ENCODE data around the gene SLC20A1.
A peak's percentile ranks its signal among the peaks of the same experiment; 100 is the strongest.
"Not testable (repeated sequence)": the region's sequence is repeated elsewhere in the genome, so short reads cannot be mapped to it uniquely, and the experiment has no call there.

Gene SLC20A1

DNA sequence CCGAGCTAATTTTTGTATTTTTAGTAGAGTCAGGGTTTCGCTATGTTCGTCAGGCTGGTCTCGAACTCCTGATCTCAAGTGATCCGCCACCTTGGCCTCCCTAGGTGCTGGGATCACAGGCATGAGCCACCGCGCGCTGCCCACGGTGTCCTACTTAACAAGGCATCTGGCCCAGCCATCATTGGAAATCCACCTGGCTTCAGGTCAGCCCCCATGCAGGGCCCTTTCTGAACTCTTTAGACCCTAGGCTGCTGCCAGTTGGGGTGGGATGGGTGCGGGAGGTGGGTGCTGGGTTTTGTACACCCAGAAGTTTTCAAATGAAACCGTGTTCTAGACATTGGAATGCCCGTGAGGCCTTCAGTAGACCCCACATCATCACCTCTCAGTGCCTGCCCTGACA is 48.4 kb downstream of the SLC20A1 start:
- no peak for DNase-seq (ENCODE audit: low spot score in 2 of 2)
- ATAC-seq (replicated peaks; ENCODE audit: extremely low read depth, poor library complexity, severe bottlenecking) = no peak
- no peak overlapping the region for H3K4me3 Mint-ChIP-seq
- peaks cover 32% of the 10 kb centered on the region for H3K4me1 Mint-ChIP-seq
- H3K9me3 Mint-ChIP-seq = no peaks in the 10 kb centered on the region
- peaks cover 2% of the 10 kb centered on the region for H3K36me3 Mint-ChIP-seq (ENCODE audit: insufficient read depth)
- H3K27ac Mint-ChIP-seq (ENCODE audit: low read depth) = no peak overlapping the region
- no peaks in the 10 kb centered on the region for H3K27me3 Mint-ChIP-seq

DNA sequence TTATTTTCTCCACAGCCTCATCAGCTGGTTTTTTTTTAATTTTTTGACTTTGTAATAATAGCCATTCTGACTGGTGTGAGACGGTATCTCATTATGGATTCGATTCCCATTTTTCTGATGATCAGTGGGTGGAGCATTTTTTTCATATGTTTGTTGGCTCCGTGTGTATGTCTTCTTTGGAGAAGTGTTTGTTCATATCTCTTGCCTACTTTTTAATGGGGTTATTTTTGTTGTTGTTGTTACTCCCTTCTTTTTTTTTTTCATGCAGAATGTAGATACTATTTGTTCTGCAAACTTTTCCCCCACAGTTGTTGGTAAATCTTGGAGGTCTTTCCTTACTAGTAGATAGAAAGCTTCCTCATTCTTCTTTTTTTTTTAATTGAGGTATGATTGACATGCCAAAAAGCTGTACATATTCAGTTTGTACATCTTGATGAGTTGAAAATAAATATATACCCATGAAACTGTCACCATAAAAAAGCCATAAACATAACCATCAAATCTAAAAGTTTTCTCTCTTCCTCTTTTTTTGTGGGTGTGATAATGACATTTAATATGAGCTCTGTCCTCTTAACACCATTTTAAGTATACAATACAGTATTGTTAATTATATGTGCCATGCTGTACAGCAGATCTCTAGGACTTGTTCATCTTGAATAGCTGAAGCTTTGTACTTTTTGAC is 53.2 kb downstream of the SLC20A1 start:
- H3K4me1 Mint-ChIP-seq = no peaks in the 10 kb centered on the region
- H3K27ac Mint-ChIP-seq (ENCODE audit: low read depth) = no peak overlapping the region
- no peaks in the 10 kb centered on the region for H3K9me3 Mint-ChIP-seq
- H3K36me3 Mint-ChIP-seq (ENCODE audit: insufficient read depth) = no peaks in the 10 kb centered on the region
- ATAC-seq (replicated peaks; ENCODE audit: extremely low read depth, poor library complexity, severe bottlenecking) = no peak
- H3K4me3 Mint-ChIP-seq = no peak overlapping the region
- no peaks in the 10 kb centered on the region for H3K27me3 Mint-ChIP-seq
- no peak for DNase-seq (ENCODE audit: low spot score in 2 of 2)

DNA sequence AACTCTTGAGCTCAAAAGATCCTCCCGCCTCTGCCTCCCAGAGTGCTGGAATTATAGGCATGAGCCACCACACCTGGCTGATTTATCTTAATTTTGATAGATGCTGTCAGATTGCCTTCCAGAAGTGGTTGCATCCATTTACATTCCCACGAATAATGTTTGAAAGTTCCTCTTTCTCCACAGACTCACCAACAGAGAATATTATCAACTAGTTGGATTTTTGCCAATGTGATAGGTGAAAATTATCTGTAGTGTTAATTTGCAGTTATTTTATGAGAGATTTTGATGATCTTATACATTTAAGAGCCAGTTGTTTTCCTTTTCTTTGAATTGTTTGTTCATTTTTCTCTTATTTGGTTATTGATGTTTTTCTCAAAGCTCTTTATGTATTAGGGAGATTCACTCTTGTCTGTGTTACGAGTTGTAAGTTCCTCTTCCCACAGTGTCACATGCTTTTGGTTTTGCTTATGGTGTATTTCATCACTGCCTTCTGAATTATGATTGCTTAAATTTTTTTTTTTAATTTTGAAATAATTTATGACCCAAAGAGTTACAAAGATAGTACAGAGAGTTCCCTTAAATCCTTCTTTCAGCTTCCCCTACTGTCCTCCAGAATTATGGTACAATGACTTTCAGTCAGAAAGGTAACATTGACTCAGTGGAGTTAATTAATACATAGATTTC is 54.4 kb downstream of the SLC20A1 start:
- no peak for DNase-seq (ENCODE audit: low spot score in 2 of 2)

DNA sequence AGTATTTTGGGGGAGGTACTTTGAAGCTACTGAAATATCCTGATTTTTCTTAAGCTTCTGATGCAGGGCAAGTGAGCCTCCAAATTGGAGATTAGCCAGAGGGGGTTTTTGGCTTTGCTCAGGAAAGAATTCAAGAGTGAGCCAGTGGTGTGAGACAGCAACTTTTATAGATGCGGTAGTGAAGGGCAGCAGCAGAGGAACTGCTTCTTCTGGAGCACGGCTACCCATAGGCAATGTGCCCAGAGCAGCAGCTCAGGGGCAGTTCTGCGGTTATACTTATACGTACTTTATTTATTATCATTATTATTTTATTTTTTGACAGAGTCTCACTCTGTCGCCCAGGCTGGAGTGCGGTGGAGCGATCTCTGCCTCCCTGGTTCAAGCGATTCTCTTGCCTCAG is 55.3 kb downstream of the SLC20A1 start:
- Mint-ChIP-seq H3K27me3 (no peaks in the 10 kb centered on the region), H3K4me3 (no peak overlapping the region), H3K9me3 (no peaks in the 10 kb centered on the region), H3K36me3 (ENCODE audit: insufficient read depth) (no peaks in the 10 kb centered on the region), H3K27ac (ENCODE audit: low read depth) (peak overlapping the region; percentile 35), H3K4me1 (peaks cover 9% of the 10 kb centered on the region)
- no peak for DNase-seq (ENCODE audit: low spot score in 2 of 2)
- no peak for ATAC-seq (replicated peaks; ENCODE audit: extremely low read depth, poor library complexity, severe bottlenecking)

More for the DNA sequence above, 54.4 kb downstream of the SLC20A1 start:
- no peaks in the 10 kb centered on the region for H3K4me1 Mint-ChIP-seq
- H3K9me3 Mint-ChIP-seq = no peaks in the 10 kb centered on the region
- no peak overlapping the region for H3K27ac Mint-ChIP-seq (ENCODE audit: low read depth)
- no peak overlapping the region for H3K4me3 Mint-ChIP-seq
- no peak for ATAC-seq (replicated peaks; ENCODE audit: extremely low read depth, poor library complexity, severe bottlenecking)
- H3K27me3 Mint-ChIP-seq = no peaks in the 10 kb centered on the region
- H3K36me3 Mint-ChIP-seq (ENCODE audit: insufficient read depth) = no peaks in the 10 kb centered on the region

DNA sequence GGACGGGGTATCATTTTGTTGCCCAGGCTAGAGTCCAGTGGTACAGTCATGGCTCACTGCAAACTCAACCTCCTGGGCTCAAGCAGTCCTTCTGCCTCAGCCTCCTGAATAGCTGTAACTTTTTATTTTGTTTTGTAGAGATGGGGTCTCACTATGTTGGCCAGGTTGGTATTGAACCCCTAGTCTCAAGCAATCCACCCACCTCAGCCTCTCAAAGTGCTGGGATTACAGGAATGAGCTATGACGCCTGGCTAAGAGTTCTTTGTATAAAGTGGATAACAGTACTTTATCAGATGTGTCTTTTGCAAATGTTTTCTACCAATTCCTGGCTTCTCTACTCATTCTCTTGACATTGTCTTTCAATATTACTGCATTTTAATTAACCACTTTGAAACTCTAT is 57.9 kb downstream of the SLC20A1 start:
- no peaks in the 10 kb centered on the region for H3K9me3 Mint-ChIP-seq
- no peak for DNase-seq (ENCODE audit: low spot score in 2 of 2)
- H3K27me3 Mint-ChIP-seq = no peaks in the 10 kb centered on the region
- H3K4me3 Mint-ChIP-seq = no peak overlapping the region
- no peak for ATAC-seq (replicated peaks; ENCODE audit: extremely low read depth, poor library complexity, severe bottlenecking)
- H3K27ac Mint-ChIP-seq (ENCODE audit: low read depth) = no peak overlapping the region
- H3K4me1 Mint-ChIP-seq = peaks cover 28% of the 10 kb centered on the region
- peaks cover 4% of the 10 kb centered on the region for H3K36me3 Mint-ChIP-seq (ENCODE audit: insufficient read depth)

DNA sequence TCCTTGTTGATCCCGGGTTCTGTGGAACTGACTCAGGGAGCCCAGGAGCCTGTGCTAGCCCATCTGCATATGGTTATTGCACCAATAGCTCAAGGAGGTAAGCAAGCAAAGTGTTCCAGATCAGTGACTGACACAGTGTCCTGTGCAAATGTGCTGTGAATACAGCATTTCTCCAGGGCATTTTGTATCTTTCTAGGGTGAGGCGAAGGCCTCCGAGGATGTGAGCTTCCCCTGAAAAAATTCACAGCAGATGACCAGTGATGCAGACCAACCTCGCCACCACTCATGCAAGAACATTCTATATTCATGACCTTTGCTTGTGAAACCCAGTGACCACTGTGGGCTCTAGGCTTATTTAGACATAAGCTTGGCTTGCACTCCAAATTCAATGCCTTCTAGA is 59.8 kb downstream of the SLC20A1 start:
- Mint-ChIP-seq H3K36me3 (ENCODE audit: insufficient read depth) (peaks cover 4% of the 10 kb centered on the region), H3K4me1 (peaks cover 28% of the 10 kb centered on the region), H3K27me3 (no peaks in the 10 kb centered on the region), H3K9me3 (no peaks in the 10 kb centered on the region), H3K4me3 (no peak overlapping the region), H3K27ac (ENCODE audit: low read depth) (no peak overlapping the region)
- ATAC-seq (replicated peaks; ENCODE audit: extremely low read depth, poor library complexity, severe bottlenecking) = no peak
- no peak for DNase-seq (ENCODE audit: low spot score in 2 of 2)

DNA sequence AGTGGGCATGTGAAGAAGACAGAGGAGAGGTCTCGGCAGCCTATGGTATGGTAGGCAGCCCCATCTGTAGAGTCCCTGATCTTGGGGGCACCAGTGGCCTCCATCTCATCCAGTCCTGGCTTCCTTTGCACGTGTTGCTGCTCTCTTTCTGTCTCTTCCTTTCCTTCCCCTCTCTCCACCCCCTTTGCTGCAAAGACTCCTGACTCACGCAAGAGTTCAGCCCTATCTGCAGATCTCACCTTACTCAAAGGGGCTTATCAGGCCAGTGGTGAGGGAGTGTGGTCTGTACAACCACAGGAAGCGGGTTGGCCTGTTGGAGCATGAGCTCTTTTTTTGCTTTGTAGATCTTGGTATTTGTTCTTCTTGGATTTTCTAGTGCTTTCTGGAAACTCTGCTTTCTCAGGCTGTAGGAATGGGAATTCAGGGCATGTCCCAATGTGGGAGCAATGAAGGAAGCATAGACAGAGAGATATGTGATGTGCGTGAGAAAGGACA is 60.5 kb downstream of the SLC20A1 start:
- peaks cover 28% of the 10 kb centered on the region for H3K4me1 Mint-ChIP-seq
- peak overlapping the region; percentile 41 for H3K4me3 Mint-ChIP-seq
- ATAC-seq (replicated peaks; ENCODE audit: extremely low read depth, poor library complexity, severe bottlenecking) (peak; percentile 95), DNase-seq (ENCODE audit: low spot score in 2 of 2) (peak; percentile 33)
- no peak overlapping the region for H3K27ac Mint-ChIP-seq (ENCODE audit: low read depth)
- H3K27me3 Mint-ChIP-seq = no peaks in the 10 kb centered on the region
- H3K36me3 Mint-ChIP-seq (ENCODE audit: insufficient read depth) = peaks cover 4% of the 10 kb centered on the region
- H3K9me3 Mint-ChIP-seq = no peaks in the 10 kb centered on the region

DNA sequence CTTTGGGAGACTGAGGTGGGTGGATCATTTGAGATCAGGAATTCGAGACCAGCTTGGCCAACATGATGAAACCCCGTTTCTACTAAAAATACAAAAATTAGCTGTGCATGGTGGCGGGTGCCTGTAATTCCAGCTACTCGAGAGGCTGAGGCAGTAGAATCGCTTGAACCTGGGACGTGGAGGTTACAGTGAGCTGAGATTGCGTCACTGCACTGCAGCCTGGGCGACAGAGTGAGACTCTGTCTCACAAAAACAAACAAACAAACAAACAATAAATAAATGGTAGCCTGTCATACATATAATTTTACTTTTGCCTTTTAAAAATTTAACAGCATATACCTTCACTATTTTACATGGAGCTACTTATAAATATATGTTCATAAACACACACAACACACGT is 61.2 kb downstream of the SLC20A1 start:
- H3K27ac Mint-ChIP-seq (ENCODE audit: low read depth); H3K4me3 Mint-ChIP-seq; ATAC-seq (replicated peaks; ENCODE audit: extremely low read depth, poor library complexity, severe bottlenecking); H3K9me3 Mint-ChIP-seq; H3K36me3 Mint-ChIP-seq (ENCODE audit: insufficient read depth); DNase-seq (ENCODE audit: low spot score in 2 of 2); H3K27me3 Mint-ChIP-seq: not testable (repeated sequence)
- peaks cover 28% of the 10 kb centered on the region for H3K4me1 Mint-ChIP-seq

DNA sequence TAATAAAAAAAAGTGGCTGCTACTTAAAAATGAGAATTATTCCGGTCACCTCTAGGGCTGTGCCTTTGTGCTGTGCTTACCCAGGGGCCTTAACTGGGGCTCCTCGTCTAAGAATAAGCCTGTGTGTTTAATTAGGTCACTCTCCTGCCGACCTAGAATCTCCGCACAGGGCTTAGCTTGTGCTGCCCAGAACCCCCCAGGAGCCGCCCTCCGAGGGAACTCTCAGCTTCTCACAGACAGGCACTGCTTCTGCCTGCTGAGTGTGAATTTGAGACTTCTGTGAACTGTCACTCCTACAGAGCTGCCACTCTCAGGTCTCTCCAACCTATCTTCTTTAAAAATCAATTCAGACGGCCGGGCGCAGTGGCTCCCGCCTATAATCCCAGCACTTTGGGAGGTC is 63.2 kb downstream of the SLC20A1 start:
- Mint-ChIP-seq H3K9me3 (no peaks in the 10 kb centered on the region), H3K4me3 (no peak overlapping the region), H3K27me3 (no peaks in the 10 kb centered on the region), H3K27ac (ENCODE audit: low read depth) (peak overlapping the region; percentile 77), H3K36me3 (ENCODE audit: insufficient read depth) (peaks cover 4% of the 10 kb centered on the region), H3K4me1 (peaks cover 28% of the 10 kb centered on the region)
- ATAC-seq (replicated peaks; ENCODE audit: extremely low read depth, poor library complexity, severe bottlenecking) = no peak
- no peak for DNase-seq (ENCODE audit: low spot score in 2 of 2)

DNA sequence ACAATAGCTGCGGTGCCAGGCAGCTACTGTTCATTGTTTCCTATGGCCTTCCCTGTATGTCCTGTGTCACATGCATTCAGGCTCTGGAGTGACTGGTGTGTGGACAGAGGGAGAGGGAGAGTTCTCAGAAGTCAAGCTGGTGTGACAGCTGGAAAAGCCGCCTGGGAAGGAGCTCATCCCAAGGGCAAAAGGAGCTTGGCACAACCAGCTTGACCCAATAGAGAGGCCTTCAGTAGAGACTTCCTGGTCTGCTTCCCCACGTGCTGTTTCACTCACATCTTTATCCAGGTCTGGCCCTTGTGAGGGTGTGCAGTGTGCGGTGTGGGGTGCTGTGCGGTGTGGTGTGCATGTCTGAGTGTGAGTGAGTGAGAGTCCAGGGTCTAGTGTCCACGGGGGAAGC is 64.0 kb downstream of the SLC20A1 start:
- Mint-ChIP-seq H3K36me3 (ENCODE audit: insufficient read depth) (peaks cover 4% of the 10 kb centered on the region), H3K4me1 (peaks cover 28% of the 10 kb centered on the region), H3K9me3 (no peaks in the 10 kb centered on the region), H3K27me3 (no peaks in the 10 kb centered on the region), H3K27ac (ENCODE audit: low read depth) (peak overlapping the region; percentile 77), H3K4me3 (no peak overlapping the region)
- DNase-seq (ENCODE audit: low spot score in 2 of 2) = no peak
- no peak for ATAC-seq (replicated peaks; ENCODE audit: extremely low read depth, poor library complexity, severe bottlenecking)

DNA sequence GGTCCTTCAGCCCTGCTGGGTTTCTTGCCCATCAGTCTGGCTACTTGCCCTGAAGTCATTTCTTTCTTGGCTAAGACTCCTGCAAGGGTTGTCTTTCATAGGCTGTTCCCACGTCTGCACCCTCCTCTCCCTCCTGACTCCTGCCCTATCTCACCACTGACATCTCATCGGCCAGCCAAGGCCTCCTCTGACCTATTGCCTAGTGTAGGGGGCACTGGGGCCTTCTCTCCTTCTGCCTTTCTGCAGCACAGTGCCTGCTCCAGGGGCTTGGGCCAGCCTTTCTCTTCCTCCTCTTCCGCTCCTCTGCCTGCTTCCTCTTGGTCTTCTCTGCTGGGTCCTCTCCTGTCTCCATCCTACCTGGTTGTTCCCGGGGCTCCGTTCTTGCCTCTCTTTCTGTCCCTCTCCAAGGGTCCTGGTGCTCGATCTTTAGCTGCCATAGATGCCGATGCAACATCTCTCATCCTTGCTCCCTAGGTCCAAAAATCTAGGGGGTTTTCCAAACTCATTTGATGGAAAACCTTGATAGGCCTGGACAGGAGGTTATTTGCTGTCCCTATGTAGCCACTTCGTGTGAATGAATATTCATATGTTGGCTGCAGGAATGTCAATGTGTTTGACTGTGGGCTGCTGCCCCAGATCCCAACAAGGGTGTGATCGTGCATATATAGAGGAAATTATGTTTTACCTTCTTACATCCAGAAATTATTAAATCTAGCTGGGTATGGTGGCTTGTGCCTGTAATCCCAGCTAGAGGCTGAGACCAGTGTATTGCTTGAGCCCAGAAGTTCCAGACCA is 65.4 kb downstream of the SLC20A1 start:
- Mint-ChIP-seq H3K9me3 (no peaks in the 10 kb centered on the region), H3K4me3 (no peak overlapping the region), H3K27me3 (no peaks in the 10 kb centered on the region), H3K27ac (ENCODE audit: low read depth) (no peak overlapping the region), H3K4me1 (peaks cover 18% of the 10 kb centered on the region), H3K36me3 (ENCODE audit: insufficient read depth) (peaks cover 3% of the 10 kb centered on the region)
- ATAC-seq (replicated peaks; ENCODE audit: extremely low read depth, poor library complexity, severe bottlenecking) (no peak), DNase-seq (ENCODE audit: low spot score in 2 of 2) (no peak)

DNA sequence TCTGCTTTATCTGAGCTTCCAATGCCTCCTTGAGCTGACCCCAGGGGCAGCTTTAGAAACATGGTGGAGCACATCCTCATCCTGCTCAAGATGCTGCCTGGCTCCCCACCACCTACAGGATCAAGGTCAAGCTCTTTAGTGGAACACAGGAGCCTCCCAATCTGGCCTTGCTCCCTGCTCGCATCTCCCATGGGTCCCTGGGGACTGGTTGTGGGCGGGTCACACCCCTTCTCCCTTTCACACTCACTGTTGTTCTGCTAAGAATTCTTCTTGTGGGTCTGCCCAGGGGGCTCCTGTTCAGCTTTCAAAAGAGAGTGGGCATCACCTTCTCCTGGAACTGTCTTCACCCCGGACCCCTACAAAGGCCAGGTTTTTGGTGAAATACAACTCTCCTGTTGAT is 66.7 kb downstream of the SLC20A1 start:
- ATAC-seq (replicated peaks; ENCODE audit: extremely low read depth, poor library complexity, severe bottlenecking) (no peak), DNase-seq (ENCODE audit: low spot score in 2 of 2) (no peak)
- Mint-ChIP-seq H3K4me1 (peaks cover 10% of the 10 kb centered on the region), H3K27me3 (no peaks in the 10 kb centered on the region), H3K36me3 (ENCODE audit: insufficient read depth) (no peaks in the 10 kb centered on the region), H3K9me3 (no peaks in the 10 kb centered on the region), H3K27ac (ENCODE audit: low read depth) (no peak overlapping the region), H3K4me3 (no peak overlapping the region)
